ENCODE measurements around the gene KLK7.

DNA sequence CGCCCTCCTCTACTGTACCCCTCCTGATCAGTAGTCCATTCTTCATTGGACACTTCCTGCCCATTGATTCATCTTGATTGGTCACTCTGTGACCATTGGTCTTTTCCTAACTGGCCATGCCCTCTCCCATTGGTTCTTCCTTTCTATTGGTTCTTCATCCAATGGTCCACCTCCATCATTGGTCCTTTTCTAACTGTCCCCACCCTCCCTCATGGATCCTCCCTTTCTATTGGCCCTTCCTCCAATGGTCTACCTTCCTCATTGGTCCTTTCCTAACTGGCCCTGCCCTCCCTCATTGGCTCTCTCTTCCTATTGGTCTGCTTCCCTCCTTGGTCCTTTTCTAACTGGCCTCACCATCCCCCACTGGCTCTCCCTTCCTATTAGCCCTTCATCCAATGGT is 21.5 kb downstream of the KLK7 start:
- TF ChIP-seq POLR2AphosphoS5 (IDR thresholded peaks at IDR 0.05; ENCODE audit: low read depth, low read length), result no peak
- TF ChIP-seq TAF1 (IDR thresholded peaks at IDR 0.05; ENCODE audit: borderline replicate concordance, low read depth, low read length), result no peak

Measured in GM12892 (cell line).